ENCODE measurements around the gene JAKMIP2. TPM values are rescaled to one million over a fixed set of nuclear protein-coding genes. Genes with fewer than 3 reads are reported as not detected.

JAKMIP2 gene
- total and polyA plus RNA-seq, 2 donors (not counting 3 experiments of a cell fraction or from before 2014, with no cell fraction given) = not detected

GRCh38 chr5:147669169-147669869 is 113.2 kb downstream of the JAKMIP2 start:
- no peak overlapping the region for H3K9ac ChIP-seq (replicated peaks; ENCODE audit: extremely low read depth, insufficient read depth, low read length)

GRCh38 chr5:147668385-147668784 is 114.1 kb downstream of the JAKMIP2 start:
- Histone ChIP-seq H4K20me1 (replicated peaks; ENCODE audit: control insufficient read depth, extremely low read depth, insufficient read depth, low read length) (no peaks in the 10 kb centered on the region), H3K27ac (ENCODE audit: insufficient read depth, low read depth, low read length) (no peak overlapping the region), H3K79me2 (ENCODE audit: control insufficient read depth, insufficient read depth, low read length) (no peaks in the 10 kb centered on the region), H3K9ac (replicated peaks; ENCODE audit: extremely low read depth, insufficient read depth, low read length) (no peak overlapping the region), H3K27me3 (ENCODE audit: control insufficient read depth in 2 of 2, insufficient read depth in 2 of 2, low read length in 2 of 2) (no peaks in the 10 kb centered on the region), H3K36me3 (ENCODE audit: control insufficient read depth in 2 of 2, extremely low read depth in 1 of 2, insufficient read depth in 2 of 2, low read length in 2 of 2) (no peaks in the 10 kb centered on the region), H3K9me3 (replicated peaks; ENCODE audit: control insufficient read depth, insufficient read depth, low read length) (no peaks in the 10 kb centered on the region), H3K4me1 (ENCODE audit: control insufficient read depth, extremely low read depth, insufficient read depth, low read length) (no peaks in the 10 kb centered on the region), H3K9me1 (replicated peaks; ENCODE audit: control insufficient read depth, extremely low read depth, insufficient read depth, low read length) (no peaks in the 10 kb centered on the region), H3K4me3 (replicated peaks in 1 of 3; ENCODE audit: insufficient read depth in 1 of 3, low read depth in 1 of 3, low read length in 3 of 3) (no peak overlapping the region), H2AFZ (ENCODE audit: low read depth, low read length) (no peak overlapping the region), H3K4me2 (ENCODE audit: insufficient read depth, low read length) (no peak overlapping the region)
- no peak for FAIRE-seq
- intact Hi-C loops (cut with micrococcal nuclease) (no loop called here), dilution Hi-C loops (cut with MboI; ENCODE audit: extremely low pct_ligation_motif_present, low sequenced_read_pairs) (no loop called here)
- ChIA-PET POLR2A (no interaction called here), CTCF (no interaction called here)
- BruUV-seq (replicated peaks) = no TSS peak
- no peak for TF ChIP-seq EZH2 (IDR thresholded peaks at IDR 0.05; ENCODE audit: borderline replicate concordance, low read depth, low read length, severe bottlenecking)
- no peak for TF ChIP-seq MYC (IDR thresholded peaks at IDR 0.05; ENCODE audit: low read depth, low read length)
- TF ChIP-seq MAX (IDR thresholded peaks at IDR 0.05; ENCODE audit: insufficient read depth, insufficient read length) = no peak
- no peak for TF ChIP-seq POLR2A (IDR thresholded peaks at IDR 0.05; ENCODE audit: low read depth, low read length)
- no peak for TF ChIP-seq FOS (IDR thresholded peaks at IDR 0.05; ENCODE audit: borderline replicate concordance, insufficient read depth, low read length)
- no peak for TF ChIP-seq CTCF (IDR thresholded peaks at IDR 0.05; ENCODE audit: extremely low read depth in 1 of 2, insufficient read depth in 1 of 2, low read depth in 1 of 2, low read length in 2 of 2)
- TF ChIP-seq POLR2AphosphoS5 (IDR thresholded peaks at IDR 0.05; ENCODE audit: insufficient read depth, low read depth, low read length) = no peak
- TF ChIP-seq JUN (IDR thresholded peaks at IDR 0.05; ENCODE audit: borderline replicate concordance, insufficient read depth, insufficient read length, low read depth) = no peak
- TF ChIP-seq GATA2 (IDR thresholded peaks at IDR 0.05; ENCODE audit: insufficient read depth, insufficient read length, low read depth, low read length) = no peak
- DNase-seq (ENCODE audit: low read depth, low spot score) = no peak

More at GRCh38 chr5:147669169-147669869, 113.2 kb downstream of the JAKMIP2 start:
- Histone ChIP-seq H3K4me1 (ENCODE audit: control insufficient read depth, extremely low read depth, insufficient read depth, low read length) (no peaks in the 10 kb centered on the region), H3K9me3 (replicated peaks; ENCODE audit: control insufficient read depth, insufficient read depth, low read length) (no peaks in the 10 kb centered on the region), H3K9me1 (replicated peaks; ENCODE audit: control insufficient read depth, extremely low read depth, insufficient read depth, low read length) (no peaks in the 10 kb centered on the region), H3K36me3 (ENCODE audit: control insufficient read depth in 2 of 2, extremely low read depth in 1 of 2, insufficient read depth in 2 of 2, low read length in 2 of 2) (no peaks in the 10 kb centered on the region), H3K79me2 (ENCODE audit: control insufficient read depth, insufficient read depth, low read length) (no peaks in the 10 kb centered on the region), H3K27me3 (ENCODE audit: control insufficient read depth in 2 of 2, insufficient read depth in 2 of 2, low read length in 2 of 2) (no peaks in the 10 kb centered on the region), H3K4me2 (ENCODE audit: insufficient read depth, low read length) (no peak overlapping the region), H2AFZ (ENCODE audit: low read depth, low read length) (no peak overlapping the region), H3K27ac (ENCODE audit: insufficient read depth, low read depth, low read length) (no peak overlapping the region), H3K4me3 (replicated peaks in 1 of 3; ENCODE audit: insufficient read depth in 1 of 3, low read depth in 1 of 3, low read length in 3 of 3) (no peak overlapping the region), H4K20me1 (replicated peaks; ENCODE audit: control insufficient read depth, extremely low read depth, insufficient read depth, low read length) (no peaks in the 10 kb centered on the region)
- CTCF ChIA-PET = no interaction called here
- intact Hi-C loops (cut with micrococcal nuclease) = no loop called here
- DNase-seq (ENCODE audit: low read depth, low spot score) = no peak
- no peak for TF ChIP-seq POLR2A (IDR thresholded peaks at IDR 0.05; ENCODE audit: low read depth, low read length)
- no peak for TF ChIP-seq MAX (IDR thresholded peaks at IDR 0.05; ENCODE audit: insufficient read depth, insufficient read length)
- BruUV-seq (replicated peaks) = no TSS peak
- FAIRE-seq = no peak
- dilution Hi-C loops (cut with MboI; ENCODE audit: extremely low pct_ligation_motif_present, low sequenced_read_pairs) = no loop called here
- POLR2A ChIA-PET = no interaction called here
